SK-N-SH (cell line): ENCODE measurements around the gene TBCD. TPM values are rescaled to one million over a fixed set of nuclear protein-coding genes. Genes with fewer than 3 reads are reported as not detected.

Source experiments
- CTCF ChIA-PET: fragments of 300-600, 350-600 bp; formaldehyde crosslinking; extraction: SDS; loops from one replicate; lab custom pipeline; 2021; lab: Yijun Ruan, JAX
- POLR2A ChIA-PET: fragments of 350-600 bp; sonication (Branson Sonifier 250); formaldehyde crosslinking; extraction: SDS; loops from one replicate; lab custom pipeline; 2020; ENCODE audit warnings: antibody characterized with exemption, inconsistent platforms; lab: Yijun Ruan, JAX
- DNase-seq: peaks from one replicate; pipeline ENCODE4 v3.0.0; 2012
- H2AFZ ChIP-seq: fragments of 200-600 bp; sonication (generic); 2 replicates; pipeline ENCODE4 v1.8.1; 2016; ENCODE audit warnings: antibody characterized with exemption, mild to moderate bottlenecking, low read depth
- H3F3A ChIP-seq: fragments of 200-600 bp; sonication (generic); replicated peaks from 2 replicates; pipeline ENCODE3; 2016; ENCODE audit warnings: antibody characterized with exemption, mild to moderate bottlenecking; ENCODE audit not compliant: insufficient read depth
- H3K27ac ChIP-seq, 2 experiments: fragments of 200-500 bp in 1 of 2; fragments of 200-600 bp in 1 of 2; sonication (Bioruptor generic) in 1 of 2; sonication (generic), shearing (Covaris generic) in 1 of 2; 2 replicates each; pipeline versions ENCODE4 v1.5.1 to v1.6.1; 2014 to 2016; ENCODE audit warnings: low read depth in 2 of 2, inconsistent platforms in 1 of 2, low read length in 1 of 2, mild to moderate bottlenecking in 1 of 2, mixed read lengths in 1 of 2
- H3K27me3 ChIP-seq: fragments of 200-600 bp; sonication (generic), shearing (Covaris generic); 2 replicates; pipeline ENCODE4 v1.6.1; 2016; ENCODE audit warnings: mixed run types; ENCODE audit not compliant: insufficient read depth
- H3K36me3 ChIP-seq, 2 experiments: fragments of 200-500 bp in 1 of 2; fragments of 200-600 bp in 1 of 2; sonication (Bioruptor generic) in 1 of 2; sonication (generic) in 1 of 2; replicated peaks in 1 of 2; 2 replicates each; pipeline versions ENCODE3 to v1.5.1; 2014 to 2016; ENCODE audit warnings: low read length in 1 of 2, mild to moderate bottlenecking in 1 of 2; ENCODE audit not compliant: insufficient read depth in 2 of 2, control insufficient read depth in 1 of 2
- H3K4me1 ChIP-seq, 2 experiments: fragments of 200-500 bp in 1 of 2; fragments of 200-600 bp in 1 of 2; sonication (Bioruptor generic) in 1 of 2; sonication (generic), shearing (Covaris generic) in 1 of 2; 2 replicates each; pipeline versions ENCODE4 v1.5.1 to v1.6.1; 2014 to 2016; ENCODE audit warnings: low read depth in 1 of 2, low read length in 1 of 2, mixed run types in 1 of 2; ENCODE audit not compliant: insufficient read depth in 2 of 2, control insufficient read depth in 1 of 2
- H3K4me2 ChIP-seq: fragments of 200-600 bp; sonication (generic), shearing (Covaris generic); 2 replicates; pipeline ENCODE4 v1.6.1; 2017; ENCODE audit warnings: mixed run types
- H3K4me3 ChIP-seq, 2 experiments: fragments of 200-500 bp in 1 of 2; fragments of 200-600 bp in 1 of 2; sonication (Bioruptor generic) in 1 of 2; sonication (generic), shearing (Covaris generic) in 1 of 2; 2 replicates each; pipeline versions ENCODE4 v1.5.1 to v1.8.1; 2014 to 2016; ENCODE audit warnings: low read depth in 2 of 2, inconsistent platforms in 1 of 2, low read length in 1 of 2, mild to moderate bottlenecking in 1 of 2, mixed read lengths in 1 of 2, moderate library complexity in 1 of 2
- H3K79me2 ChIP-seq: fragments of 200-600 bp; sonication (generic); 2 replicates; pipeline ENCODE4 v1.8.1; 2017; ENCODE audit warnings: mild to moderate bottlenecking; ENCODE audit not compliant: insufficient read depth
- H3K9ac ChIP-seq: fragments of 200-600 bp; sonication (generic); 2 replicates; pipeline ENCODE4 v1.6.1; 2017; ENCODE audit warnings: mixed run types
- H3K9me2 ChIP-seq: fragments of 200-600 bp; sonication (generic); 2 replicates; pipeline ENCODE4 v1.6.1; 2017; ENCODE audit warnings: mixed run types
- H3K9me3 ChIP-seq: fragments of 200-600 bp; sonication (generic); 2 replicates; pipeline ENCODE4 v1.6.1; 2017; ENCODE audit warnings: mixed run types, mild to moderate bottlenecking, moderate library complexity
- H4K20me1 ChIP-seq: fragments of 200-600 bp; sonication (generic); 2 replicates; pipeline ENCODE4 v1.6.1; 2017; ENCODE audit warnings: mild to moderate bottlenecking, mixed run types; ENCODE audit not compliant: insufficient read depth
- ELF1 ChIP-seq: IDR thresholded peaks from 2 replicates; pipeline ENCODE4 v1.4.0; 2012
- EZH2phosphoT487 ChIP-seq: fragments of 200-600 bp; sonication (generic); IDR thresholded peaks from 2 replicates; pipeline ENCODE4 v1.6.1; 2017; ENCODE audit warnings: low read depth, mixed run types, mild to moderate bottlenecking, antibody characterized with exemption, moderate library complexity, borderline replicate concordance
- FOXJ3 ChIP-seq: sonication (generic); formaldehyde crosslinking; IDR thresholded peaks from 2 replicates; pipeline ENCODE4 v1.5.1; 2020; ENCODE audit warnings: mild to moderate bottlenecking, missing genetic modification reagents
- FOXM1 ChIP-seq: IDR thresholded peaks from 2 replicates; pipeline ENCODE4 v1.4.0; 2012; ENCODE audit warnings: low read depth, mild to moderate bottlenecking
- GABPA ChIP-seq: IDR thresholded peaks from 2 replicates; pipeline ENCODE4 v1.4.0; 2012; ENCODE audit warnings: low read depth, mild to moderate bottlenecking
- IRF3 ChIP-seq: fragments of 150-350 bp; IDR thresholded peaks from 2 replicates; pipeline ENCODE4 v1.6.1; 2016; ENCODE audit warnings: mild to moderate bottlenecking, low read depth, low read length
- JUND ChIP-seq: IDR thresholded peaks from 2 replicates; pipeline ENCODE4 v1.4.0; 2012
- MEF2A ChIP-seq: IDR thresholded peaks from 2 replicates; pipeline ENCODE4 v1.4.0; 2012; ENCODE audit warnings: low read depth, borderline replicate concordance
- MXI1 ChIP-seq: IDR thresholded peaks from 2 replicates; pipeline ENCODE4 v1.6.1; 2012; ENCODE audit warnings: mild to moderate bottlenecking, low read depth, low read length, improper control_type of control experiment
- RAD21 ChIP-seq: IDR thresholded peaks from 2 replicates; pipeline ENCODE4 v1.6.1; 2012; ENCODE audit warnings: mild to moderate bottlenecking, low read length
- RFX5 ChIP-seq: IDR thresholded peaks from 2 replicates; pipeline ENCODE4 v1.6.1; 2012; ENCODE audit warnings: mild to moderate bottlenecking, improper control_type of control experiment, low read length
- RXRA ChIP-seq: IDR thresholded peaks from 2 replicates; pipeline ENCODE4 v1.4.0; 2012; ENCODE audit warnings: low read depth, mild to moderate bottlenecking, borderline replicate concordance
- TAF1 ChIP-seq: IDR thresholded peaks from 2 replicates; pipeline ENCODE4 v1.6.1; 2012; ENCODE audit warnings: low read depth, mild to moderate bottlenecking, low read length, moderate library complexity, borderline replicate concordance
- USF2 ChIP-seq: fragments of 150-350 bp; IDR thresholded peaks from 2 replicates; pipeline ENCODE4 v1.6.1; 2017; ENCODE audit warnings: antibody characterized with exemption, low read length, low read depth, borderline replicate concordance
- YY1 ChIP-seq: IDR thresholded peaks from 2 replicates; pipeline ENCODE4 v1.4.0; 2012; ENCODE audit warnings: low read depth, mild to moderate bottlenecking
- WGBS: methylation state at CpG from one replicate; pipeline ENCODE4 v1.1.6; 2017; ENCODE audit warnings: low lambda C conversion rate; 5-methylcytosine and 5-hydroxymethylcytosine counted together
- polyA plus RNA-seq, 3 experiments: library from polyadenylated mRNA; depleted of rRNA; stranded (reverse); fragments of >200 nt; gene quantifications; 2 replicates each; pipeline ENCODE4 v1.2.3, GENCODE V29; 2012
- TF ChIP-seq, protein P1 (sequence below): IDR thresholded peaks from 2 replicates; pipeline ENCODE4 v1.4.0; 2012; ENCODE audit warnings: low read depth
- TF ChIP-seq, protein P2 (sequence below): IDR thresholded peaks from 2 replicates; pipeline ENCODE4; 2012

TBCD gene
- polyA plus RNA-seq, 1 of the 3 experiments (the other 2 are of a cell fraction): 107 TPM

GRCh38 chr17:82972836-82973372 is 221.0 kb downstream of the TBCD start (continued):
- TF ChIP-seq FOXJ3: no peak
- TF ChIP-seq GABPA: no peak
- no peak for TF ChIP-seq JUND
- no peak for TF ChIP-seq TAF1

GRCh38 chr17:82973456-82974135 is 221.7 kb downstream of the TBCD start:
- no peak overlapping the region for H3K4me2 ChIP-seq
- peak; percentile 26 for DNase-seq
- H3K9me3 ChIP-seq: no peaks in the 10 kb centered on the region
- H3K27ac ChIP-seq: no peak overlapping the region
- H2AFZ ChIP-seq: no peak overlapping the region
- 89% methylated on average over 31 of the region's 31 CpGs for WGBS
- no peaks in the 10 kb centered on the region for H3K9me2 ChIP-seq
- H3K4me1 ChIP-seq: no peaks in the 10 kb centered on the region
- H3F3A ChIP-seq: no peaks in the 10 kb centered on the region
- H4K20me1 ChIP-seq: no peaks in the 10 kb centered on the region
- H3K27me3 ChIP-seq: no peaks in the 10 kb centered on the region
- H3K4me3 ChIP-seq: no peak overlapping the region
- ChIA-PET CTCF (no interaction called here), POLR2A (no interaction called here)
- H3K9ac ChIP-seq: no peak overlapping the region
- TF ChIP-seq ELF1: no peak
- no peak for TF ChIP-seq FOXM1
- TF ChIP-seq, protein P1, sequence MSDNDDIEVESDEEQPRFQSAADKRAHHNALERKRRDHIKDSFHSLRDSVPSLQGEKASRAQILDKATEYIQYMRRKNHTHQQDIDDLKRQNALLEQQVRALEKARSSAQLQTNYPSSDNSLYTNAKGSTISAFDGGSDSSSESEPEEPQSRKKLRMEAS: no peak
- no peak for TF ChIP-seq MXI1
- TF ChIP-seq RAD21: no peak
- TF ChIP-seq YY1: no peak
- no peak for TF ChIP-seq MEF2A
- no peak for TF ChIP-seq EZH2phosphoT487
- no peak for TF ChIP-seq RXRA
- no peak for TF ChIP-seq RFX5
- no peak for TF ChIP-seq USF2
- TF ChIP-seq, protein P2, sequence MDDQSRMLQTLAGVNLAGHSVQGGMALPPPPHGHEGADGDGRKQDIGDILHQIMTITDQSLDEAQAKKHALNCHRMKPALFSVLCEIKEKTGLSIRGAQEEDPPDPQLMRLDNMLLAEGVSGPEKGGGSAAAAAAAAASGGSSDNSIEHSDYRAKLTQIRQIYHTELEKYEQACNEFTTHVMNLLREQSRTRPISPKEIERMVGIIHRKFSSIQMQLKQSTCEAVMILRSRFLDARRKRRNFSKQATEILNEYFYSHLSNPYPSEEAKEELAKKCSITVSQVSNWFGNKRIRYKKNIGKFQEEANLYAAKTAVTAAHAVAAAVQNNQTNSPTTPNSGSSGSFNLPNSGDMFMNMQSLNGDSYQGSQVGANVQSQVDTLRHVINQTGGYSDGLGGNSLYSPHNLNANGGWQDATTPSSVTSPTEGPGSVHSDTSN: no peak
- TF ChIP-seq IRF3: no peak
- H3K79me2 ChIP-seq: no peaks in the 10 kb centered on the region
- no peaks in the 10 kb centered on the region for H3K36me3 ChIP-seq
